HepG2 (cell line): ENCODE data around the gene PNMA8B. TPM values are rescaled to one million over a fixed set of nuclear protein-coding genes. Genes with fewer than 3 reads are reported as not detected.

ENCODE experiments used
- ATF2 ChIP-seq: sonication (generic); formaldehyde crosslinking; IDR thresholded peaks from 2 replicates; pipeline ENCODE4 v1.4.0; 2020; ENCODE audit warnings: missing genetic modification reagents
- ATF7 ChIP-seq, 2 experiments: fragments of 450-650 bp in 1 of 2; sonication (generic) in 1 of 2; formaldehyde crosslinking in 1 of 2; IDR thresholded peaks; 2 replicates each; pipeline versions ENCODE4 v1.4.0 to v1.6.1; 2016 to 2020; ENCODE audit warnings: antibody characterized with exemption in 1 of 2, mild to moderate bottlenecking in 1 of 2, missing genetic modification reagents in 1 of 2
- ERF ChIP-seq: IDR thresholded peaks from 2 replicates; pipeline ENCODE4 v1.6.1; 2018; ENCODE audit warnings: missing biosample characterization, missing genetic modification reagents
- GATAD1 ChIP-seq: IDR thresholded peaks from 2 replicates; pipeline ENCODE4 v1.6.1; 2016; ENCODE audit warnings: missing genetic modification reagents, missing compliant biosample characterization
- HDAC6 ChIP-seq: fragments of 200-600 bp; sonication (generic); IDR thresholded peaks from 2 replicates; pipeline ENCODE4 v1.7.0; 2017; ENCODE audit warnings: mild to moderate bottlenecking, antibody characterized with exemption, low read length, low read depth
- LCORL ChIP-seq, 2 experiments: fragments of 450-650 bp in 1 of 2; sonication (generic) in 1 of 2; formaldehyde crosslinking in 1 of 2; IDR thresholded peaks; 2 replicates each; pipeline versions ENCODE4 v1.5.0 to v1.6.1; 2017 to 2020; ENCODE audit warnings: antibody characterized with exemption in 1 of 2, missing genetic modification reagents in 1 of 2
- MBD4 ChIP-seq: IDR thresholded peaks from 2 replicates; pipeline ENCODE4 v1.6.1; 2012; ENCODE audit warnings: low read length, inconsistent platforms, borderline replicate concordance
- MTF2 ChIP-seq: sonication (generic); formaldehyde crosslinking; IDR thresholded peaks from 2 replicates; pipeline ENCODE4 v1.5.0; 2020; ENCODE audit warnings: missing genetic modification reagents, borderline replicate concordance
- NR1H2 ChIP-seq: sonication (generic); formaldehyde crosslinking; IDR thresholded peaks from 2 replicates; pipeline ENCODE4 v1.8.1; 2022; ENCODE audit warnings: low read depth, missing genetic modification reagents, borderline replicate concordance
- PTBP1 ChIP-seq: fragments of 200-400 bp; formaldehyde crosslinking; IDR thresholded peaks from 2 replicates; pipeline ENCODE4 v1.6.1; 2018; ENCODE audit warnings: low read length, low read depth; ENCODE audit not compliant: poor library complexity, severe bottlenecking
- RFXANK ChIP-seq: IDR thresholded peaks from 2 replicates; pipeline ENCODE4 v1.6.1; 2016
- SKIL ChIP-seq: sonication (generic); formaldehyde crosslinking; IDR thresholded peaks from 2 replicates; pipeline ENCODE4 v1.8.0; 2022; ENCODE audit warnings: missing genetic modification reagents, mild to moderate bottlenecking, moderate library complexity, borderline replicate concordance
- SMARCE1 ChIP-seq: fragments of 450-650 bp; IDR thresholded peaks from 2 replicates; pipeline ENCODE4 v1.6.1; 2017; ENCODE audit warnings: borderline replicate concordance
- TBP ChIP-seq: sonication (generic); formaldehyde crosslinking; IDR thresholded peaks from 2 replicates; pipeline ENCODE4 v1.5.0; 2020; ENCODE audit warnings: missing genetic modification reagents
- ZNF12 ChIP-seq: sonication (generic); formaldehyde crosslinking; IDR thresholded peaks from 2 replicates; pipeline ENCODE4 v1.5.0; 2020; ENCODE audit warnings: missing genetic modification reagents
- ZNF33A ChIP-seq: sonication (generic); formaldehyde crosslinking; IDR thresholded peaks from 2 replicates; pipeline ENCODE4 v1.5.1; 2020; ENCODE audit warnings: missing genetic modification reagents, mild to moderate bottlenecking, moderate library complexity, borderline replicate concordance
- ZNF576 ChIP-seq: sonication (generic); formaldehyde crosslinking; IDR thresholded peaks from 2 replicates; pipeline ENCODE4 v1.4.0; 2020; ENCODE audit warnings: mild to moderate bottlenecking, missing genetic modification reagents
- ZNF646 ChIP-seq: sonication (generic); formaldehyde crosslinking; IDR thresholded peaks from 2 replicates; pipeline ENCODE4 v1.9.0; 2021; ENCODE audit warnings: mild to moderate bottlenecking, missing genetic modification reagents
- polyA plus RNA-seq, 8 experiments: library from polyadenylated mRNA; depleted of rRNA in 3 of 8; stranded (reverse) in 7 of 8; unstranded in 1 of 8; fragments of >200 nt; fragmentation: Illumina TruSeq in 4 of 8; extraction: Trizol in 4 of 8; gene quantifications; 2 replicates each; pipeline versions ENCODE4 v1.2.1 to v1.2.3, GENCODE V29; 2011 to 2016; ENCODE audit warnings: low read depth in 4 of 8, missing spikeins in 1 of 8, mixed read lengths in 1 of 8; ENCODE audit not compliant: insufficient read depth in 1 of 8
- total RNA-seq, 5 experiments: library from RNA; depleted of rRNA; stranded (reverse); fragments of >200 nt; fragmentation: Illumina TruSeq; extraction: Trizol; gene quantifications; 2 replicates each; pipeline ENCODE4 v1.2.3, GENCODE V29; 2016; ENCODE audit warnings: low read depth in 1 of 5

The PNMA8B gene
- total and polyA plus RNA-seq, 2 of the 13 experiments (the other 11 are each of a cell fraction or from before 2014, with no cell fraction given): not detected

GRCh38 chr19:46513461-46514236 lies 18.0 kb upstream of the PNMA8B start (continued):
- TF ChIP-seq ZNF646 (CRISPR knock-in tag): no peak
- no peak for TF ChIP-seq ATF7 (IDR thresholded peaks at IDR 0.05)
- TF ChIP-seq ATF7 (CRISPR knock-in tag; IDR thresholded peaks at IDR 0.05): no peak
- TF ChIP-seq GATAD1: no peak
- TF ChIP-seq TBP (CRISPR knock-in tag): no peak
- no peak for TF ChIP-seq SMARCE1
- TF ChIP-seq HDAC6: no peak
- no peak for TF ChIP-seq ZNF33A (CRISPR knock-in tag)
- TF ChIP-seq ZNF576: no peak
- TF ChIP-seq LCORL (IDR thresholded peaks at IDR 0.05): no peak
- TF ChIP-seq LCORL (CRISPR knock-in tag; IDR thresholded peaks at IDR 0.05): peak; percentile 52; the same call in 1 of the 2 replicates
- no peak for TF ChIP-seq SKIL (CRISPR knock-in tag)
- TF ChIP-seq RFXANK (CRISPR knock-in tag): no peak
- no peak for TF ChIP-seq NR1H2 (CRISPR knock-in tag)
- no peak for TF ChIP-seq ATF2 (CRISPR knock-in tag)
- no peak for TF ChIP-seq ERF (CRISPR knock-in tag)
- peak; percentile 42; the same call in 1 of the 2 replicates for TF ChIP-seq ZNF12 (CRISPR knock-in tag)
- no peak for TF ChIP-seq MBD4
- peak; percentile 63; the same call in 1 of the 2 replicates for TF ChIP-seq MTF2 (CRISPR knock-in tag)
- no peak for TF ChIP-seq PTBP1
